Astrocyte of the cerebellum (primary cell): ENCODE measurements around the gene PGS1.

Source experiments
- DNase-seq: peaks from one replicate; pipeline ENCODE4 v3.0.0-alpha.2; 2011; ENCODE audit warnings: low read depth
- H3K4me3 ChIP-seq: 2 replicates; pipeline ENCODE4 v1.5.1; 2011; ENCODE audit warnings: mild to moderate bottlenecking, low read depth, low read length, moderate library complexity
- in situ Hi-C: cut with HindIII; loops from 2 replicates; pipeline ENCODE4 v1.10.0; 2017; ENCODE audit warnings: low sequenced_read_pairs
- TF ChIP-seq, protein P1 (sequence below): IDR thresholded peaks from 2 replicates; pipeline ENCODE4 v1.5.1; 2012; ENCODE audit warnings: low read length, low read depth, moderate library complexity, mild to moderate bottlenecking; ENCODE audit errors: missing control alignments

The PGS1 gene

GRCh38 chr17:78450696-78451345, 72.4 kb downstream of the PGS1 start:
- TF ChIP-seq, protein P1, sequence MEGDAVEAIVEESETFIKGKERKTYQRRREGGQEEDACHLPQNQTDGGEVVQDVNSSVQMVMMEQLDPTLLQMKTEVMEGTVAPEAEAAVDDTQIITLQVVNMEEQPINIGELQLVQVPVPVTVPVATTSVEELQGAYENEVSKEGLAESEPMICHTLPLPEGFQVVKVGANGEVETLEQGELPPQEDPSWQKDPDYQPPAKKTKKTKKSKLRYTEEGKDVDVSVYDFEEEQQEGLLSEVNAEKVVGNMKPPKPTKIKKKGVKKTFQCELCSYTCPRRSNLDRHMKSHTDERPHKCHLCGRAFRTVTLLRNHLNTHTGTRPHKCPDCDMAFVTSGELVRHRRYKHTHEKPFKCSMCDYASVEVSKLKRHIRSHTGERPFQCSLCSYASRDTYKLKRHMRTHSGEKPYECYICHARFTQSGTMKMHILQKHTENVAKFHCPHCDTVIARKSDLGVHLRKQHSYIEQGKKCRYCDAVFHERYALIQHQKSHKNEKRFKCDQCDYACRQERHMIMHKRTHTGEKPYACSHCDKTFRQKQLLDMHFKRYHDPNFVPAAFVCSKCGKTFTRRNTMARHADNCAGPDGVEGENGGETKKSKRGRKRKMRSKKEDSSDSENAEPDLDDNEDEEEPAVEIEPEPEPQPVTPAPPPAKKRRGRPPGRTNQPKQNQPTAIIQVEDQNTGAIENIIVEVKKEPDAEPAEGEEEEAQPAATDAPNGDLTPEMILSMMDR = no peak
- no peak overlapping the region for H3K4me3 ChIP-seq
- in situ Hi-C loops = no loop called here
- no peak for DNase-seq

DNA sequence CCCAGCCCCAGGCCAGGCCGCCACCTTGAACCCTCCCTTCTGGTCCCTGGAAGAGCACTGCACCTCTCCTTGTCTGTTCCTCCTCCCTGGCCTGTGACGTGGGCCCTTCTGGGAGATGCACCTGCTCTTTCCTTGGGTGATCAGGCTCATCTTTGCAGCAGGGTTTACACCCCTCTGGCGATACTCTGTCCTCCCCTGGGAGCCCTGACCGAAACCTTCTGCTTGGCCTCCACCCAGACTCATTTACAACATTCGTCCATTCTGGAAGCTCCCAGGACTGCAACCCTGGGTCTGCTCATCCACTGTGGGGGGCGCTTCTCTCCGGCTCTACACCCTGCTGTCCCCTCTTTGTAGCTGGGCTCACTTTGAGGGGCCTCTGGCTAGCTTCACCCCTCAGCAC, 73.3 kb downstream of the PGS1 start:
- H3K4me3 ChIP-seq = no peak overlapping the region
- TF ChIP-seq, protein P1 = no peak
- DNase-seq = no peak
- in situ Hi-C loops = no loop called here

- TF ChIP-seq, protein P1 = no peak
- in situ Hi-C loops = no loop called here
- no peak overlapping the region for H3K4me3 ChIP-seq
- DNase-seq = no peak
Observed at GRCh38 chr17:78454346-78454745, 75.9 kb downstream of the PGS1 start.

- TF ChIP-seq, protein P1 = no peak
- no peak for DNase-seq
- in situ Hi-C loops = no loop called here
- no peak overlapping the region for H3K4me3 ChIP-seq
Observed at GRCh38 chr17:78458091-78458490, 79.6 kb downstream of the PGS1 start.

DNA sequence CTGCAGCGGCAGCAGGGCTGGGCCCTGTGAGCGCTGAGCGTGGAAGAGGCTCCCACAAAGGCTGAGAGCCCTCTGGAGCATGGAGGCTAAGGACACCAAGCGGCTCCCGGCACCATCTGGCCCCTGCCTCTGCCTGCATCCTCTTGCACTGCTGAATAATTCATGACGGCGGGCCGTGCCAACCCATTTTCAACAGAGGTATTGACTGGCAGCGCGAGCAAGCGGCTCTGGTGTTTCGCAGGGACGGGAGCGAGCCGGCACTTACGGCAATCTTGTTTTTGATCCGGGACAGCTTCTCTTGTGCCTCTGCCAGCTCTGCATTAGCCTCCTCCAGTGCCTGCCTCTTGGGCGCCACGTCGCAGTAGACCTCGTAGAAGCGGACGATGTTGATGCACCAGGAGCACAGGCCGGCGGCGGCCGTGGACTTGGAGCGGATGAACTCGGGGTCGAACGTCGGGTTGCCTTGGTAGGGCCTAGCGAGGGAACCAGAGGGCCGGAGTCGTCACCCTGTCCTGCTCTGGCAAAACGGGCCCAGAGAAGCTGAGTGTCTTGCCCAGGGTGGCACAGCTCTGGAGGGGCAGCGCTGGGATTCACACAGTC, 80.4 kb downstream of the PGS1 start:
- in situ Hi-C loops = no loop called here
- DNase-seq = no peak
- TF ChIP-seq, protein P1 = no peak
- H3K4me3 ChIP-seq = no peak overlapping the region

DNA sequence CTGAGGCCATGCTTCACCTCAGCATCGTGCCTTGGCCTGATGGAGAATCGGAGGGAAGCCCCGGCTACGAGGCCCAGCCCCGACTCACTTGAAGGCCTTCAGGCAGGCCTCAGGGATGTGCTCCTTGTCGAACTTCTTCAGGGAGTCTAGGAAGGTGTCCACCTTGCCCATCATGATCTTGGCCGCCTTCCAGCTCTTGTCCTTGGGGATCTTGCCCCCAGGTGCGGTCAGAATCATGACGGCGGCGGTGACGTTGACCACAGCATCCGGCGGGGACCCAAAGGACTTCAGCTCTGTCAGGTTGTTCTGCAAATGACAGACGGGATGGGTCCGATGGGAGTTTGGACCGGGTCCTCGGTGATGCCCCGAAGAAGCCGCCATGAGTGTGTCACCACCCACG, 81.2 kb downstream of the PGS1 start:
- no peak overlapping the region for H3K4me3 ChIP-seq
- in situ Hi-C loops = no loop called here
- no peak for DNase-seq
- TF ChIP-seq, protein P1 = no peak
